ENCODE measurements around the gene IFI6. TPM values are rescaled to one million over a fixed set of nuclear protein-coding genes. Genes with fewer than 3 reads are reported as not detected.

Gene IFI6
- total and polyA plus RNA-seq, 2 of the 4 experiments (the other 2 are of a cell fraction) = 7.3 to 16.8 TPM

DNA sequence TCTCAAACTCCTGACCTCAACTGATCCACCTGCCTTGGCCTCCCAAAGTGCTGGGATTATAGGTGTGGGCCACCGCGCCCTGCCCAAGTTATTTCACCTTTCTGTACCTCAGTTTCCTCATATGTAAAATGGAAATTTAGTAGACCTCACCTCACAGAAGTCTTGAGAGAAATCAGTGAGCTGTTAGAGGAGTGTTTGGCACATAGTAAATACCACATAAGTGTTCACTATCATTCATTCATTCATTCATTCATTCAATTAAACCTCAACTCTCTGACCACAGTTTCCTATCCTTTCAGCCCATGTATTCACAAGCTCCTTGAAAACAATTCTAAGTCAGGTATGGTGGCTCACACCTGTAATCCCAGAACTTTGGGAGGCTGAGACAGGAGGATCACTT, 33.2 kb downstream of the IFI6 start:
- H4K5ac ChIP-seq (ENCODE audit: low read depth, low read length) = no peak overlapping the region
- H3K4me1 ChIP-seq (ENCODE audit: control insufficient read depth, insufficient read depth, low read length) = no peaks in the 10 kb centered on the region
- DNase-seq (no peak), ATAC-seq (ENCODE audit: low read depth) (no peak)
- H2AK9ac ChIP-seq (replicated peaks; ENCODE audit: low read depth, low read length, poor library complexity) = no peak overlapping the region
- intact Hi-C loops (cut with micrococcal nuclease) (no loop called here), dilution Hi-C loops (cut with HindIII; ENCODE audit: low sequenced_read_pairs, unreplicated experiment) (no loop called here), in situ Hi-C loops (cut with MboI; ENCODE audit: low sequenced_read_pairs) (no loop called here)
- no peak overlapping the region for H4K91ac ChIP-seq (ENCODE audit: insufficient read depth, low read depth, low read length)
- H3K9ac ChIP-seq (ENCODE audit: low read depth, low read length) = no peak overlapping the region
- no peaks in the 10 kb centered on the region for H3K9me1 ChIP-seq (ENCODE audit: insufficient read depth, low read length)
- no peaks in the 10 kb centered on the region for H3K9me3 ChIP-seq (ENCODE audit: control insufficient read depth, insufficient read depth, low read length)
- H2AFZ ChIP-seq (replicated peaks; ENCODE audit: low read length, poor library complexity) = no peak overlapping the region
- no peak overlapping the region for H3K23ac ChIP-seq (ENCODE audit: low read depth, low read length)
- H3K56ac ChIP-seq (ENCODE audit: extremely low read depth, insufficient read depth, low read length) = no peak overlapping the region
- H3K4me2 ChIP-seq (ENCODE audit: low read depth, low read length) = no peak overlapping the region
- no peak overlapping the region for H2BK15ac ChIP-seq (ENCODE audit: low read depth, low read length)
- no peaks in the 10 kb centered on the region for H3K36me3 ChIP-seq (ENCODE audit: control insufficient read depth, insufficient read depth, low read length)
- peaks cover 25% of the 10 kb centered on the region for H3K27me3 ChIP-seq (ENCODE audit: control insufficient read depth, insufficient read depth, low read length)
- H3K27ac ChIP-seq (ENCODE audit: insufficient read depth, low read length) = no peak overlapping the region
- no TSS peak for BruUV-seq (replicated peaks)
- no peak overlapping the region for H4K8ac ChIP-seq (ENCODE audit: low read depth in 2 of 2, low read length in 2 of 2)
- H2AK5ac ChIP-seq (ENCODE audit: low read depth, low read length) = no peak overlapping the region
- no peak for TF ChIP-seq RCOR1 (IDR thresholded peaks at IDR 0.05; ENCODE audit: insufficient replicate concordance, low read length)
- TF ChIP-seq, protein P1, sequence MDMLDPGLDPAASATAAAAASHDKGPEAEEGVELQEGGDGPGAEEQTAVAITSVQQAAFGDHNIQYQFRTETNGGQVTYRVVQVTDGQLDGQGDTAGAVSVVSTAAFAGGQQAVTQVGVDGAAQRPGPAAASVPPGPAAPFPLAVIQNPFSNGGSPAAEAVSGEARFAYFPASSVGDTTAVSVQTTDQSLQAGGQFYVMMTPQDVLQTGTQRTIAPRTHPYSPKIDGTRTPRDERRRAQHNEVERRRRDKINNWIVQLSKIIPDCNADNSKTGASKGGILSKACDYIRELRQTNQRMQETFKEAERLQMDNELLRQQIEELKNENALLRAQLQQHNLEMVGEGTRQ (IDR thresholded peaks at IDR 0.05; ENCODE audit: low read depth, low read length) = no peak
- TF ChIP-seq RFX5 (IDR thresholded peaks at IDR 0.05; ENCODE audit: low read depth, low read length) = no peak
- TF ChIP-seq BHLHE40 (IDR thresholded peaks at IDR 0.05; ENCODE audit: low read depth, low read length) = no peak
- TF ChIP-seq, protein P2, sequence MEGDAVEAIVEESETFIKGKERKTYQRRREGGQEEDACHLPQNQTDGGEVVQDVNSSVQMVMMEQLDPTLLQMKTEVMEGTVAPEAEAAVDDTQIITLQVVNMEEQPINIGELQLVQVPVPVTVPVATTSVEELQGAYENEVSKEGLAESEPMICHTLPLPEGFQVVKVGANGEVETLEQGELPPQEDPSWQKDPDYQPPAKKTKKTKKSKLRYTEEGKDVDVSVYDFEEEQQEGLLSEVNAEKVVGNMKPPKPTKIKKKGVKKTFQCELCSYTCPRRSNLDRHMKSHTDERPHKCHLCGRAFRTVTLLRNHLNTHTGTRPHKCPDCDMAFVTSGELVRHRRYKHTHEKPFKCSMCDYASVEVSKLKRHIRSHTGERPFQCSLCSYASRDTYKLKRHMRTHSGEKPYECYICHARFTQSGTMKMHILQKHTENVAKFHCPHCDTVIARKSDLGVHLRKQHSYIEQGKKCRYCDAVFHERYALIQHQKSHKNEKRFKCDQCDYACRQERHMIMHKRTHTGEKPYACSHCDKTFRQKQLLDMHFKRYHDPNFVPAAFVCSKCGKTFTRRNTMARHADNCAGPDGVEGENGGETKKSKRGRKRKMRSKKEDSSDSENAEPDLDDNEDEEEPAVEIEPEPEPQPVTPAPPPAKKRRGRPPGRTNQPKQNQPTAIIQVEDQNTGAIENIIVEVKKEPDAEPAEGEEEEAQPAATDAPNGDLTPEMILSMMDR (conservative IDR thresholded peaks at IDR 0.05; ENCODE audit: low read depth, low read length) = no peak
- TF ChIP-seq RAD21 (IDR thresholded peaks at IDR 0.05; ENCODE audit: low read length) = no peak
- no peak for TF ChIP-seq CEBPB (IDR thresholded peaks at IDR 0.05; ENCODE audit: low read depth, low read length)
- no peak for TF ChIP-seq MAFK (IDR thresholded peaks at IDR 0.05; ENCODE audit: low read depth, low read length)
- TF ChIP-seq, protein P3, sequence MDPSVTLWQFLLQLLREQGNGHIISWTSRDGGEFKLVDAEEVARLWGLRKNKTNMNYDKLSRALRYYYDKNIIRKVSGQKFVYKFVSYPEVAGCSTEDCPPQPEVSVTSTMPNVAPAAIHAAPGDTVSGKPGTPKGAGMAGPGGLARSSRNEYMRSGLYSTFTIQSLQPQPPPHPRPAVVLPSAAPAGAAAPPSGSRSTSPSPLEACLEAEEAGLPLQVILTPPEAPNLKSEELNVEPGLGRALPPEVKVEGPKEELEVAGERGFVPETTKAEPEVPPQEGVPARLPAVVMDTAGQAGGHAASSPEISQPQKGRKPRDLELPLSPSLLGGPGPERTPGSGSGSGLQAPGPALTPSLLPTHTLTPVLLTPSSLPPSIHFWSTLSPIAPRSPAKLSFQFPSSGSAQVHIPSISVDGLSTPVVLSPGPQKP (IDR thresholded peaks at IDR 0.05; ENCODE audit: borderline replicate concordance, low read depth, low read length) = no peak
- no peak for TF ChIP-seq SMC3 (IDR thresholded peaks at IDR 0.05; ENCODE audit: low read depth, low read length)
- no peak for TF ChIP-seq MAZ (IDR thresholded peaks at IDR 0.05; ENCODE audit: borderline replicate concordance, low read depth, low read length)
- no peak for TF ChIP-seq CHD1 (IDR thresholded peaks at IDR 0.05; ENCODE audit: low read depth, low read length)
- TF ChIP-seq POLR2A (IDR thresholded peaks at IDR 0.05; ENCODE audit: low read depth, low read length) = no peak
- TF ChIP-seq MXI1 (IDR thresholded peaks at IDR 0.05; ENCODE audit: borderline replicate concordance, low read depth, low read length) = no peak
- POLR2A ChIA-PET (ENCODE audit: unreplicated experiment) = no interaction called here
- H3K4me3 ChIP-seq (ENCODE audit: insufficient read depth, low read depth, low read length) = no peak overlapping the region
- WGBS, 2 experiments (ENCODE audit: extremely low coverage in 2 of 2, insufficient read length in 1 of 2) = no CpG with 5 or more reads among the region's 2 CpGs
- no peak overlapping the region for H3K14ac ChIP-seq (replicated peaks; ENCODE audit: low read depth, low read length)
- H2BK5ac ChIP-seq (ENCODE audit: low read depth, low read length, poor library complexity, severe bottlenecking) = no peak overlapping the region
- no peaks in the 10 kb centered on the region for H4K20me1 ChIP-seq (ENCODE audit: insufficient read depth, low read length)
- no peak overlapping the region for H3K18ac ChIP-seq (ENCODE audit: low read depth, low read length)
- CTCF ChIA-PET = no interaction called here
- no peak overlapping the region for H3K4ac ChIP-seq (ENCODE audit: low read depth, low read length)
- H3K79me1 ChIP-seq (ENCODE audit: low read depth in 1 of 2, low read length in 2 of 2) = no peaks in the 10 kb centered on the region
- no peak overlapping the region for H2BK120ac ChIP-seq (ENCODE audit: low read depth, low read length)
- no peak overlapping the region for H2BK20ac ChIP-seq (ENCODE audit: low read depth, low read length)
